GM18508 (cell line): ENCODE measurements around the gene IL10.
"Not testable (repeated sequence)": the region's sequence is repeated elsewhere in the genome, so short reads cannot be mapped to it uniquely, and the experiment has no call there.

ENCODE experiments used
- ATAC-seq: cut with Tn5 transposase; IDR thresholded peaks from one replicate; pipeline ENCODE4 v1.9.1; 2021; ENCODE audit warnings: moderate number of reproducible peaks; ENCODE audit not compliant: insufficient read depth, unreplicated experiment

Gene IL10

DNA sequence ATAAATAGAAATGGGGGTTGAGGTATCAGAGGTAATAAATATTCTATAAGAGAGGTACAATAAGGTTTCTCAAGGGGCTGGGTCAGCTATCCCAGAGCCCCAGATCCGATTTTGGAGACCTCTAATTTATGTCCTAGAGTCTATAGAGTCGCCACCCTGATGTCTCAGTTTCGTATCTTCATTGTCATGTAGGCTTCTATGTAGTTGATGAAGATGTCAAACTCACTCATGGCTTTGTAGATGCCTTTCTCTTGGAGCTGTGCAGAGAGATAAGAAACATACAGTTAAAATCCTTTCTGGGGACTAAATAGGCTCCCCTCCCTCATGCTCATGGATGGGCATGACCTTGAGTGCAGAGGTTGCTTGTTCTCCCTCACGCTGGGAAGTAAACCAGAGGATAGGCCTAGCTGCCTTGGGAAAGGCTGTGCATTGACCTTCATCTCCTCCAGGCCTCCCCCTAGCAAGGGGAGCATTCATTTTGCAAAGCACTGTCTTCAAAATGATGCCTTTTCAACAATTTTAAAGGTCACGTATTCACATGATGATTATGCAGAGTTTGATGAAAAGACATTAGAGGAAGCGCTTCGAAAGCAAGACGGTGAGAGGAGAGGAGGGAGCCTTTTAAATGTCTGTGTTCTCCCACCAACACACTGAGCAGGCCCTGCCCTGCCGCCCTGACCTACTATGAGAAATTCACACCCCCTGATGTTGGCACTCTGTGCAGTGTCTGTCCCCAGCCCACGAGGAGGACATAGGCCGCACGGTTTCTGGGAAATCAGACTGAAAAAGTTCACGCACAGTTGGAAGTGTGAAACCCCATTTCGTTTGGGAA lies 3.6 kb downstream of the IL10 start:
- ATAC-seq, result no peak

- peak; percentile 43 for ATAC-seq
These were observed 5.9 kb downstream of the IL10 start for GRCh38 chr1:206766251-206766856.

DNA sequence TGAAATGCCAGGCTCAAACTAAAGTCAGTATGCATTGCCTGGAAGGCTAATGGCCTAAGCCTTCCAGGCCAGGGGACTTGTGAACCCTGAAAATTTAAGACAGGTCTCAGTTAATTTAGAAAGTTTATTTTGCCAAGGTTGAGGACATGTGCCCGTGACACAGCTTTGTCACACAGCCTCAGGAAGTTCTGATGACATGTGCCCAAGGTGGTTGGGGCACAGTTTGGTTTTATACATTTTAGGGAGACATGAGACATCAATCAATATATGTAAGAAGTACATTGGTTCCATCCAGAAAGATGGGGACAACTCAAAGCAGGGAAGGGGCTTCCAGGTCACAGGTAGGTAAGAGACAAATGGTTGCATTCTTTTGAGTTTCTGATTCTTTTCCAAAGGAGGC lies 6.5 kb downstream of the IL10 start:
- not testable (repeated sequence) for ATAC-seq

- ATAC-seq, result not testable (repeated sequence)
These were observed 9.4 kb downstream of the IL10 start for GRCh38 chr1:206762741-206763364.

GRCh38 chr1:206761159-206761768 lies 11.0 kb downstream of the IL10 start:
- ATAC-seq, result no peak

DNA sequence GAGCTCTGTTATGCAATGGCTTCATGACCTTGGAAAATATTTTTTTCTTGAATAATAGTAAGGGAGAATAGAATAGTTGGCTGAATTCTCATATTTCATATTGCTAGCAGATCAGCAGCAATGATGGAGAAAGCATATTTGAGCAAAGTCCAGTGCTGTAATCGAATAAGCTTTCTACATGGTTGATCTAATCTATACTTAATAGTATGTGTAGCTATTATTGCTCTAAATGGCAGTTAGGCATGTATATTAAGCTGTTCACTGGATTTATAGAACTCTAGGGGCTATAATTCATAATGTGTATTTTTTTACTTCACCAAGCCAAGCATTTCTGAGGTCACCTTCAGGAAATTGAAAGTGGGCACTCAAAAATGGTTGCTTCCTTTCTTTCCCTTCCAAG lies 11.7 kb downstream of the IL10 start:
- ATAC-seq, result no peak

DNA sequence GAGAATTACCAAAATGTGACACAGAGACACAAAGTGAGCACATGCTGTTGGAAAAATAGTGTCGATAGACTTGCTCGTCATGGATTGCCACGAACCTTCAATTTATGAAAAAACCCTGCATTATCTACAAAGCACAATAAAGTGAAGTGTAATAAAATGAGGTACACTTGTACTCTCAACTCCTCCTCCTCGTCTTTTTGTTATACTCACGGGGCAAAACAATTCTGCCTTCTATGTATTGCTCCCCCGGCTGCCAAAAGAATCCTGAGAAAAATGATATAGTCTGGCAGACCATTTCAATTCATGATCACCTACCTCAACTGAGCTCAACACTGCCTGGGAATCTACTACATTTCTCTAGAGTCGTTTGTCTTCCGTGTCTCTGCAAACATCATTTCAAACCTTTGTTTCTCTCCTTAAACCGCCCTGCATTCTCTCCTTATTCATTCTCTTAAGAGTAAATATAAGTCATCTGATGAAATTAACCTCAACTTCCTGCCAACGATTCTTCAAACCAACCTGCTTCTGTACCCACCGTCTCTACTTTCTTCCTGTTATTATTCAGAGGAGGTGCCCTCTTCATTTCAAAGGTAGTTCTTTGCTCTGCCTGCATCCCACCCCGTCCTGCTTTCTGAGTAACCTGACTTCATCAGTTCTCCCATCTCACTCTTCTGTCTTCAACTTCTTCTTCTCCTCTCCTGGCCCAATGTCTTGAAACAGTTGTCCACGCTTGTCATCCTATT lies 14.6 kb downstream of the IL10 start:
- no peak for ATAC-seq

- ATAC-seq, result no peak
These were observed 18.3 kb downstream of the IL10 start for GRCh38 chr1:206754011-206754410.

- no peak for ATAC-seq
These were observed 19.2 kb downstream of the IL10 start for GRCh38 chr1:206753141-206753540.

- no peak for ATAC-seq
These were observed 19.8 kb downstream of the IL10 start for GRCh38 chr1:206752481-206752880.

DNA sequence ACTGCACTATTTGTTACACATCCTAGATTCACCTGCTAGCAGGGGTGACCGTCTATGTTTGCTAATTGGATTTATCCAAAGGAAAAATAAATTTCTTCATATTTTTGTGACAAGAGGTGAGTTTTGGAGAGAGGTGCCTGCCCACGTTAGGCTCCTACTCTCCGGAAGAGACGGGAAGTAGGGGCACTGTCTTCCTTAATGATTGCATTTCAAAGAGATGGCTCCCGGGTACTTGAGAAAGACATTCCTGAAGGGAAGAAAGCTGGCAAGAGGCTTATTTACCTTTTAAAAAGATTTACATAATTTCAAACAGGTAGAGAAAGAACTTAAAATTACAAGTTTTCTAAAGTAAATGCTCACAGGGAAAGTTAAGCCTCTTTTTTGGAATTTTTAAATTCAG lies 20.4 kb downstream of the IL10 start:
- no peak for ATAC-seq

DNA sequence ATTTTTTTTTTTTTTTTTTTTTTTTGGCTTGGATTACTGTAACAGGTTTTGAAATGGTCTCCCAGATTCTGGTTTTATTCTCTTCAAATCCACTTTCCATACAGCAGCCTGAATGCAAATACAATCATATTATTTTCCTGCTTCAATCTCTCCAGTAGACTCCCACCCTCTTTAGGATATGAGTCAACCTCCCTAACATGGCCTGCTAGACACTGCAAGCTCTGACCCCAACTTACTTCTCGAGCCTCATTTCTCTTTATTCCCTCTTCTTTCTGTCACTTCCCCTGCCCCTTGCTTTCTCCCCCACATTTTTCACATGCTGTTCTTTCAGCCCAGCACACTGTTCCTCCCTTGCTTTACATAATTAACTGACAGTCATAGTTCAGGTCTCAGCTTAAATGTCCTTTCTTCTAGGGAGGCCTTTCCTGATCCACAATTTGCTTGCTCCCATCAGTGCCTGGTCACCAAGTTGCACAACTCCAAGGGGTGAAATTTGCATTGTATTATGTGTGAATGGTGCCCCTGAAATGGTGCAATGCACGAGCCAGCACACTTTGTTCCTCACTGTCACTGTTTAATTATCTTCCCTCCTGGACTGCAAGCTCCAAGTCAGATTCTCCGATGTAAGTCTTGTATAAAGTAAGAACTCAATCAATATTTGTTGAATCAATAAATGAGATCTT lies 23.8 kb downstream of the IL10 start:
- ATAC-seq, result no peak

GRCh38 chr1:206745301-206745700 lies 27.0 kb downstream of the IL10 start:
- no peak for ATAC-seq

DNA sequence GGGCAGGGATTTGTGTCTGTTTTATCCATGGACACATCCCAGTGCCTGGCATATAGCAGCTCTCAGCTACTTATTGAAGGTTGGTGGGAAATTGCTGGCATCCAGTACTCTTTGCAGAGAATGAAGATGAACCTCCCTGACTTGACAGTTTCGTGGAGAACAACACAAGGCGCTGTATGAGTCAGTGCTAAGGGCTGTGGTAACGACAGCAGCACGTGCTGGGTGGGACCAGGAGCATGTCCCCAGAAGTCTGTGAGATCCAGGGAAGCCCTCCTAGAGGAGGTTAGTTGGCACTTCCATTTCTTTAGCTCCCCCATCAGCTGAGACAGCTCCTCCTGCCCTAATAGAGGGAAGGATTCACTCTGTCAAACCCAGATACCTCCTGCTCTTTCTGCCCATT lies 27.6 kb downstream of the IL10 start:
- no peak for ATAC-seq

- no peak for ATAC-seq
These were observed 29.4 kb downstream of the IL10 start for GRCh38 chr1:206742719-206743383.

- ATAC-seq, result no peak
These were observed 31.1 kb downstream of the IL10 start for GRCh38 chr1:206741142-206741701.

- ATAC-seq, result peak; percentile 68
These were observed 32.8 kb downstream of the IL10 start for GRCh38 chr1:206739411-206740076.
